Effector memory CD4-positive, alpha-beta T cell (primary cell): ENCODE results near the gene DAAM2.

ENCODE experiments used
- DNase-seq, 3 donors: peaks; one replicate each; pipeline ENCODE4 v3.0.0-alpha.2; 2020
- H3K27ac ChIP-seq: 2 replicates; pipeline ENCODE4 v1.7.0; 2013; ENCODE audit warnings: mild to moderate bottlenecking, low read length, moderate library complexity; ENCODE audit not compliant: insufficient read depth, poor library complexity, severe bottlenecking
- H3K27me3 ChIP-seq: replicated peaks from 2 replicates; pipeline ENCODE4 v1.7.0; 2013; ENCODE audit warnings: mild to moderate bottlenecking, low read length; ENCODE audit not compliant: insufficient read depth, control insufficient read depth, poor library complexity, severe bottlenecking
- H3K36me3 ChIP-seq: 2 replicates; pipeline ENCODE4 v1.7.0; 2013; ENCODE audit warnings: mild to moderate bottlenecking, low read length, moderate library complexity; ENCODE audit not compliant: control insufficient read depth, insufficient read depth
- H3K4me1 ChIP-seq: 2 replicates; pipeline ENCODE4 v1.7.0; 2013; ENCODE audit warnings: low read length, mild to moderate bottlenecking; ENCODE audit not compliant: control insufficient read depth, insufficient read depth, poor library complexity, severe bottlenecking
- H3K4me3 ChIP-seq: 2 replicates; pipeline ENCODE4 v1.7.0; 2013; ENCODE audit warnings: low read length, low read depth, mild to moderate bottlenecking; ENCODE audit not compliant: insufficient read depth, poor library complexity, severe bottlenecking
- H3K9me3 ChIP-seq: 2 replicates; pipeline ENCODE4 v1.7.0; 2013; ENCODE audit warnings: mild to moderate bottlenecking, low read length, moderate library complexity; ENCODE audit not compliant: control insufficient read depth

Gene DAAM2

GRCh38 chr6:39786649-39787048 is 5.5 kb upstream of the DAAM2 start:
- H3K36me3 ChIP-seq = no peaks in the 10 kb centered on the region
- H3K9me3 ChIP-seq = no peaks in the 10 kb centered on the region
- no peak for DNase-seq
- H3K4me1 ChIP-seq = no peaks in the 10 kb centered on the region
- H3K27ac ChIP-seq = no peak overlapping the region
- H3K4me3 ChIP-seq = no peak overlapping the region
- peaks cover 5% of the 10 kb centered on the region for H3K27me3 ChIP-seq

- peaks cover 5% of the 10 kb centered on the region for H3K27me3 ChIP-seq
- no peaks in the 10 kb centered on the region for H3K36me3 ChIP-seq
- no peak overlapping the region for H3K4me3 ChIP-seq
- H3K27ac ChIP-seq = no peak overlapping the region
- no peaks in the 10 kb centered on the region for H3K9me3 ChIP-seq
- DNase-seq = no peak
- no peaks in the 10 kb centered on the region for H3K4me1 ChIP-seq
Observed at GRCh38 chr6:39787322-39787721, 4.9 kb upstream of the DAAM2 start.

GRCh38 chr6:39790772-39791171 is 1.4 kb upstream of the DAAM2 start:
- Histone ChIP-seq H3K9me3 (no peaks in the 10 kb centered on the region), H3K4me1 (no peaks in the 10 kb centered on the region), H3K4me3 (no peak overlapping the region), H3K27me3 (peaks cover 9% of the 10 kb centered on the region), H3K27ac (no peak overlapping the region), H3K36me3 (no peaks in the 10 kb centered on the region)
- DNase-seq = no peak

GRCh38 chr6:39791311-39791710 is 865 bp upstream of the DAAM2 start:
- Histone ChIP-seq H3K27ac (no peak overlapping the region), H3K4me3 (no peak overlapping the region), H3K4me1 (no peaks in the 10 kb centered on the region), H3K36me3 (no peaks in the 10 kb centered on the region), H3K9me3 (no peaks in the 10 kb centered on the region), H3K27me3 (peaks cover 9% of the 10 kb centered on the region)
- DNase-seq = no peak

- H3K4me1 ChIP-seq = no peaks in the 10 kb centered on the region
- DNase-seq = no peak
- H3K4me3 ChIP-seq = no peak overlapping the region
- no peak overlapping the region for H3K27ac ChIP-seq
- H3K9me3 ChIP-seq = no peaks in the 10 kb centered on the region
- peaks cover 9% of the 10 kb centered on the region for H3K27me3 ChIP-seq
- no peaks in the 10 kb centered on the region for H3K36me3 ChIP-seq
Observed at GRCh38 chr6:39792540-39793450, 619 bp downstream of the DAAM2 start.

- Histone ChIP-seq H3K4me3 (no peak overlapping the region), H3K27ac (no peak overlapping the region), H3K9me3 (no peaks in the 10 kb centered on the region), H3K4me1 (no peaks in the 10 kb centered on the region), H3K27me3 (peaks cover 9% of the 10 kb centered on the region), H3K36me3 (no peaks in the 10 kb centered on the region)
- no peak for DNase-seq
Observed at GRCh38 chr6:39793516-39793915, 1.3 kb downstream of the DAAM2 start.

- no peaks in the 10 kb centered on the region for H3K36me3 ChIP-seq
- H3K27ac ChIP-seq = no peak overlapping the region
- H3K27me3 ChIP-seq = peaks cover 9% of the 10 kb centered on the region
- no peak for DNase-seq
- no peaks in the 10 kb centered on the region for H3K4me1 ChIP-seq
- H3K4me3 ChIP-seq = no peak overlapping the region
- no peaks in the 10 kb centered on the region for H3K9me3 ChIP-seq
Observed at GRCh38 chr6:39794231-39794630, 2.1 kb downstream of the DAAM2 start.

GRCh38 chr6:39797751-39798150 is 5.6 kb downstream of the DAAM2 start:
- Histone ChIP-seq H3K4me3 (no peak overlapping the region), H3K27me3 (peaks cover 3% of the 10 kb centered on the region), H3K9me3 (no peaks in the 10 kb centered on the region), H3K36me3 (no peaks in the 10 kb centered on the region), H3K27ac (no peak overlapping the region), H3K4me1 (no peaks in the 10 kb centered on the region)
- no peak for DNase-seq

- Histone ChIP-seq H3K4me1 (no peaks in the 10 kb centered on the region), H3K27ac (no peak overlapping the region), H3K27me3 (no peaks in the 10 kb centered on the region), H3K9me3 (no peaks in the 10 kb centered on the region), H3K4me3 (no peak overlapping the region), H3K36me3 (no peaks in the 10 kb centered on the region)
- no peak for DNase-seq
Observed at GRCh38 chr6:39800034-39801032, 8.2 kb downstream of the DAAM2 start.
